ENCODE results near the gene CLCN5. TPM values are rescaled to one million over a fixed set of nuclear protein-coding genes. Genes with fewer than 3 reads are reported as not detected.

The CLCN5 gene
- total and polyA plus RNA-seq, 2 of the 13 experiments (the other 11 are each of a cell fraction or from before 2014, with no cell fraction given) = 7.8 to 27.3 TPM

DNA sequence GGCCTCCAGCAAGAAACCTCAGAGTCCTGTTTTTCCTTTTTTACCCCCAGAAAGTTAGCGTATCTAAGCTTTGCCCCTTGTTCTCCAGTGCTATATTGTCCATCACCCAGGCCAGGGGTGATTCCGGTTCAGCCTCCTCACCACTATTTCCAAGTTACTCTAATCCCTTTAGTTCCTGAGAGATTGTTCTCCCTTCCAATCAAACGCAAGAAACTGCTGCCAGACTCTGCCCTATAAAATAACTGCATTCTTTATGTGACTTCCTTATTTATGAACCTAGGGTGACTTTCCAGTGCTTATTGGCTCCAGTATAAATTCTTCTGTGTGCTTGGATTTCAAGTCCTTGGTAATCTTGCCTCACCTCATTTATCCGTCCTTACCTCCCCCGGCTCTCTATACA, 65.7 kb downstream of the CLCN5 start:
- in situ Hi-C loops (cut with HindIII; ENCODE audit: extremely low pct_ligation_motif_present, low pct_unique_long_range_greater_than_20kb) = no loop called here
- WGBS (ENCODE audit: low lambda C conversion rate) = 100% methylated on average over 5 of the region's 5 CpGs
- Histone ChIP-seq H3K79me2 (ENCODE audit: insufficient read depth, low read length) (no peaks in the 10 kb centered on the region), H2AFZ (ENCODE audit: low read length) (no peak overlapping the region), H4K20me1 (ENCODE audit: insufficient read depth, low read length) (no peaks in the 10 kb centered on the region), H3K4me3 (replicated peaks in 1 of 3; ENCODE audit: insufficient read depth in 1 of 3, low read depth in 2 of 3, low read length in 3 of 3) (no peak overlapping the region), H3K9me3 (ENCODE audit: low read length) (no peaks in the 10 kb centered on the region), H3K36me3 (replicated peaks in 1 of 2; ENCODE audit: control insufficient read depth in 1 of 2, insufficient read depth in 2 of 2, low read length in 2 of 2) (no peaks in the 10 kb centered on the region), H3K27ac (ENCODE audit: extremely low read length, insufficient read depth, low read length) (no peak overlapping the region), H3K27me3 (ENCODE audit: control insufficient read depth in 1 of 2, insufficient read depth in 2 of 2, low read length in 2 of 2) (no peaks in the 10 kb centered on the region), H3K9ac (ENCODE audit: insufficient read depth, low read depth, low read length) (no peak overlapping the region), H3K4me1 (ENCODE audit: insufficient read depth, low read length) (no peaks in the 10 kb centered on the region), H3K4me2 (ENCODE audit: low read depth, low read length) (no peak overlapping the region)
- no peak for DNase-seq (ENCODE audit: low spot score)
- CTCF ChIA-PET (ENCODE audit: low intra/inter-chr PET ratio, low total read pairs) = no interaction called here
- no peak for TF ChIP-seq ZNF7 (CRISPR knock-in tag; IDR thresholded peaks at IDR 0.05)
- no peak for TF ChIP-seq ZNF143 (CRISPR knock-in tag; IDR thresholded peaks at IDR 0.05)
- no peak for TF ChIP-seq TGIF2 (CRISPR knock-in tag; IDR thresholded peaks at IDR 0.05)
- no peak for TF ChIP-seq ONECUT2 (CRISPR knock-in tag; IDR thresholded peaks at IDR 0.05)
- TF ChIP-seq ZFP62 (CRISPR knock-in tag; IDR thresholded peaks at IDR 0.05) = no peak
- TF ChIP-seq, protein P1, sequence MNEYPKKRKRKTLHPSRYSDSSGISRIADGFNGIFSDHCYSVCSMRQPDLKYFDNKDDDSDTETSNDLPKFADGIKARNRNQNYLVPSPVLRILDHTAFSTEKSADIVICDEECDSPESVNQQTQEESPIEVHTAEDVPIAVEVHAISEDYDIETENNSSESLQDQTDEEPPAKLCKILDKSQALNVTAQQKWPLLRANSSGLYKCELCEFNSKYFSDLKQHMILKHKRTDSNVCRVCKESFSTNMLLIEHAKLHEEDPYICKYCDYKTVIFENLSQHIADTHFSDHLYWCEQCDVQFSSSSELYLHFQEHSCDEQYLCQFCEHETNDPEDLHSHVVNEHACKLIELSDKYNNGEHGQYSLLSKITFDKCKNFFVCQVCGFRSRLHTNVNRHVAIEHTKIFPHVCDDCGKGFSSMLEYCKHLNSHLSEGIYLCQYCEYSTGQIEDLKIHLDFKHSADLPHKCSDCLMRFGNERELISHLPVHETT (CRISPR knock-in tag; conservative IDR thresholded peaks at IDR 0.05) = no peak
- ATAC-seq = no peak
- no peak for FAIRE-seq
- intact Hi-C loops (cut with micrococcal nuclease; ENCODE audit: unreplicated experiment) = no loop called here
- no TSS peak for BruUV-seq (replicated peaks)
- POLR2A ChIA-PET = no interaction called here

DNA sequence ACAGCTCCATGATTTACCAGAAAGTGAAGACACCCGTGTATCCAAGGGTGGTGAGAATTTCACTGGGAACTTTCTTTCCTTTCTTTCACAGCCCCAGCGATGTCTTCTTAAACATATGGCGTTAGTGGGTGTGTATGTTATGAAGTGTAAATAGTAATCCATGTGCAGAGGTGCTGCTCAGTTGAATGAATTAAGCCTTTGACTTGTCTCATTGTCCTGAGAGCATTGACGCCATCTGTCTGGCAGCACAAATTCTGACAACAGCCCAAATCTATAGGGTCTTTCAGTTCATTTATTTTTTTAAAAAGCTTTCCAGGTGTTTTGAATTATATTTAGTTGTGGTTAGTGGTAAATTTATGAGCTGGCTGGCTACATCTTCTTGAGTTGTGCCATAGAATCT, 69.4 kb downstream of the CLCN5 start:
- in situ Hi-C loops (cut with HindIII; ENCODE audit: extremely low pct_ligation_motif_present, low pct_unique_long_range_greater_than_20kb) = no loop called here
- BruUV-seq (replicated peaks) = no TSS peak
- DNase-seq (ENCODE audit: low spot score) (no peak), FAIRE-seq (no peak), ATAC-seq (no peak)
- Histone ChIP-seq H4K20me1 (ENCODE audit: insufficient read depth, low read length) (no peaks in the 10 kb centered on the region), H3K36me3 (replicated peaks in 1 of 2; ENCODE audit: control insufficient read depth in 1 of 2, insufficient read depth in 2 of 2, low read length in 2 of 2) (no peaks in the 10 kb centered on the region), H3K9me3 (ENCODE audit: low read length) (no peaks in the 10 kb centered on the region), H3K9ac (ENCODE audit: insufficient read depth, low read depth, low read length) (no peak overlapping the region), H3K79me2 (ENCODE audit: insufficient read depth, low read length) (no peaks in the 10 kb centered on the region), H3K4me3 (replicated peaks in 1 of 3; ENCODE audit: insufficient read depth in 1 of 3, low read depth in 2 of 3, low read length in 3 of 3) (no peak overlapping the region), H3K27ac (ENCODE audit: extremely low read length, insufficient read depth, low read length) (no peak overlapping the region), H3K27me3 (ENCODE audit: control insufficient read depth in 1 of 2, insufficient read depth in 2 of 2, low read length in 2 of 2) (no peaks in the 10 kb centered on the region), H2AFZ (ENCODE audit: low read length) (no peak overlapping the region), H3K4me1 (ENCODE audit: insufficient read depth, low read length) (peaks cover 13% of the 10 kb centered on the region), H3K4me2 (ENCODE audit: low read depth, low read length) (no peak overlapping the region)
- CTCF ChIA-PET (ENCODE audit: low intra/inter-chr PET ratio, low total read pairs) = no interaction called here
- WGBS (ENCODE audit: low lambda C conversion rate) = 95% methylated on average over 4 of the region's 4 CpGs
- POLR2A ChIA-PET = interaction anchor here (0.7 kb wide), 1 partner anchor 99 kb away, joined by 3 read pairs; no protein-coding TSS in a partner anchor
- intact Hi-C loops (cut with micrococcal nuclease; ENCODE audit: unreplicated experiment) = no loop called here
- TF ChIP-seq ZNF468 (CRISPR knock-in tag; IDR thresholded peaks at IDR 0.05) = no peak
- no peak for TF ChIP-seq RELA (CRISPR knock-in tag; IDR thresholded peaks at IDR 0.05)
- TF ChIP-seq SOX13 (IDR thresholded peaks at IDR 0.05) = no peak
- TF ChIP-seq SOX13 (CRISPR knock-in tag; conservative IDR thresholded peaks at IDR 0.05 in 1 of 2, IDR thresholded peaks at IDR 0.05 in 1 of 2) = no peak
- TF ChIP-seq RFXAP (CRISPR knock-in tag; IDR thresholded peaks at IDR 0.05; ENCODE audit: borderline replicate concordance) = no peak
- TF ChIP-seq, protein P2, sequence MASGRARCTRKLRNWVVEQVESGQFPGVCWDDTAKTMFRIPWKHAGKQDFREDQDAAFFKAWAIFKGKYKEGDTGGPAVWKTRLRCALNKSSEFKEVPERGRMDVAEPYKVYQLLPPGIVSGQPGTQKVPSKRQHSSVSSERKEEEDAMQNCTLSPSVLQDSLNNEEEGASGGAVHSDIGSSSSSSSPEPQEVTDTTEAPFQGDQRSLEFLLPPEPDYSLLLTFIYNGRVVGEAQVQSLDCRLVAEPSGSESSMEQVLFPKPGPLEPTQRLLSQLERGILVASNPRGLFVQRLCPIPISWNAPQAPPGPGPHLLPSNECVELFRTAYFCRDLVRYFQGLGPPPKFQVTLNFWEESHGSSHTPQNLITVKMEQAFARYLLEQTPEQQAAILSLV (CRISPR knock-in tag; IDR thresholded peaks at IDR 0.05; ENCODE audit: borderline replicate concordance) = no peak
- TF ChIP-seq ZFP36L1 (CRISPR knock-in tag; IDR thresholded peaks at IDR 0.05) = no peak
- TF ChIP-seq ZFX (CRISPR knock-in tag; IDR thresholded peaks at IDR 0.05; ENCODE audit: low read depth) = no peak
- no peak for TF ChIP-seq ZBTB8A (CRISPR knock-in tag; IDR thresholded peaks at IDR 0.05; ENCODE audit: borderline replicate concordance, low read depth)
- no peak for TF ChIP-seq ZNF678 (CRISPR knock-in tag; IDR thresholded peaks at IDR 0.05)
- TF ChIP-seq HOXD1 (CRISPR knock-in tag; IDR thresholded peaks at IDR 0.05) = no peak
- no peak for TF ChIP-seq PTBP1 (IDR thresholded peaks at IDR 0.05; ENCODE audit: low read depth, low read length, poor library complexity, severe bottlenecking)
- TF ChIP-seq KMT2B (CRISPR knock-in tag; IDR thresholded peaks at IDR 0.05) = no peak
- no peak for TF ChIP-seq ZNF225 (CRISPR knock-in tag; IDR thresholded peaks at IDR 0.05)
- TF ChIP-seq CHD2 (IDR thresholded peaks at IDR 0.05; ENCODE audit: low read depth, low read length) = no peak
